KMS-11 (cell line): ENCODE measurements around the gene CDH1.

Source experiments
- H2AFZ ChIP-seq: fragments of 200-600 bp; sonication (generic); 2 replicates; pipeline ENCODE4 v1.6.1; 2016; ENCODE audit warnings: antibody characterized with exemption, mixed run types, low read depth
- H3K27ac ChIP-seq: fragments of 200-600 bp; sonication (generic); 2 replicates; pipeline ENCODE4 v1.6.1; 2016; ENCODE audit warnings: mild to moderate bottlenecking, mixed run types
- H3K27me3 ChIP-seq: fragments of 200-600 bp; sonication (generic); 2 replicates; pipeline ENCODE4 v1.6.1; 2017; ENCODE audit warnings: mild to moderate bottlenecking, low read depth, mixed run types, moderate library complexity; ENCODE audit not compliant: insufficient read depth
- H3K36me3 ChIP-seq: fragments of 200-600 bp; sonication (generic); 2 replicates; pipeline ENCODE4 v1.6.1; 2017; ENCODE audit warnings: mild to moderate bottlenecking, mixed run types; ENCODE audit not compliant: insufficient read depth
- H3K4me1 ChIP-seq: fragments of 200-600 bp; sonication (generic); 2 replicates; pipeline ENCODE4 v1.6.1; 2016; ENCODE audit warnings: mild to moderate bottlenecking, low read depth, mixed run types; ENCODE audit not compliant: poor library complexity, severe bottlenecking
- H3K4me2 ChIP-seq: fragments of 200-600 bp; sonication (generic); 2 replicates; pipeline ENCODE4 v1.7.0; 2016; ENCODE audit warnings: mild to moderate bottlenecking, mixed run types
- H3K4me3 ChIP-seq: fragments of 200-600 bp; sonication (generic); IDR thresholded peaks from 2 replicates; pipeline ENCODE4 v1.6.1; 2017; ENCODE audit warnings: low read depth, low read length, mixed read lengths; ENCODE audit not compliant: insufficient read depth
- H3K79me2 ChIP-seq: fragments of 200-600 bp; sonication (generic); 2 replicates; pipeline ENCODE4 v1.6.1; 2016; ENCODE audit warnings: low read depth, mixed run types; ENCODE audit not compliant: insufficient read depth
- H3K9ac ChIP-seq: fragments of 200-600 bp; sonication (generic); 2 replicates; pipeline ENCODE4 v1.6.1; 2016; ENCODE audit warnings: mild to moderate bottlenecking, mixed run types
- H4K20me1 ChIP-seq: fragments of 200-600 bp; sonication (generic); 2 replicates; pipeline ENCODE4 v1.6.1; 2016; ENCODE audit warnings: mild to moderate bottlenecking, mixed run types; ENCODE audit not compliant: insufficient read depth
- CTCF ChIP-seq: fragments of 200-600 bp; sonication (generic); conservative IDR thresholded peaks from 2 replicates; pipeline ENCODE4 v1.6.1; 2017; ENCODE audit warnings: low read depth, mild to moderate bottlenecking, antibody characterized with exemption, low read length, moderate library complexity, mixed read lengths

CDH1 gene

DNA sequence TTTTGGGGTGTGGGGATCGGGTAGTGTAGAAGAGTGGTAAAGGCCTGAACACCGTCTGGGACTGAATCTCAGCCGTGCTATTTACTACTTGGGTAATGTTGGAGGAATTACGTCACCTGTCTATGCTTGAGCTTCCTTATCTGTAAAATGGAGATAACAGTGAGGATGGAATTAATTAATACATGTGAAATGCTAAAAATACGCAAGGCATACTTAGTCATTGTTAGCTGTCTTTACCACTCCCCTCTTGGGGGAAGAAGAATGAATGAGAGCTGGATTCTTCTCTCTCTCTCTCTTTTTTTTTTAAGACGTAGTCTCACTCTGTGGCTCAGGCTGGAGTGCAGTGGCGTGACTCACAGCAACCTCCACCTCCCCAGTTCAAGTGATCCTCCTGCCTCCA, 65.1 kb downstream of the CDH1 start:
- Histone ChIP-seq H4K20me1 (no peaks in the 10 kb centered on the region), H3K27me3 (no peaks in the 10 kb centered on the region), H3K27ac (no peak overlapping the region)

DNA sequence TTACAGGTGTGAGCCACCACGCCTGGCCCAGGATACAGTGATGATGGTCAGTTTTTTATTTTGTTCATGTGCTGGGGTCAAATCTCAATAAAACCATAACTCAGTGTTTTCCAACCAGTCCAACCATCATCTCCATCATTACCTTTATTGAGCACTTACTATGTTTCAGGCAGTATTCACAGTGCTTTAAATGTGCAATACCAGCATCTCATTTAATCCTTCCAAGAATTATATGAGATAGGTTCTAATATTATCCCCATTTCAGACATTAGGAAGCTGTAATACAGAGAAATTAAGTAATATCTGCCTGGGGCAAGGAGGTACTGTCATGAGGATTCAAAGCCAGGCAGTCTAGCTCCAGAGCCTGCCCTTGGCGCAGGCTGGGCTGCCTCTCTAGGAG, 69.3 kb downstream of the CDH1 start:
- Histone ChIP-seq H3K27ac (no peak overlapping the region), H3K4me3 (no peak overlapping the region), H2AFZ (no peak overlapping the region), H4K20me1 (no peaks in the 10 kb centered on the region), H3K4me2 (no peak overlapping the region), H3K9ac (no peak overlapping the region), H3K4me1 (no peaks in the 10 kb centered on the region), H3K79me2 (no peaks in the 10 kb centered on the region), H3K27me3 (no peaks in the 10 kb centered on the region), H3K36me3 (no peaks in the 10 kb centered on the region)
- no peak for TF ChIP-seq CTCF

More for the DNA sequence above, 65.1 kb downstream of the CDH1 start:
- Histone ChIP-seq H3K4me3 (no peak overlapping the region), H2AFZ (no peak overlapping the region), H3K79me2 (no peaks in the 10 kb centered on the region), H3K4me2 (no peak overlapping the region), H3K36me3 (no peaks in the 10 kb centered on the region), H3K9ac (no peak overlapping the region), H3K4me1 (no peaks in the 10 kb centered on the region)
- TF ChIP-seq CTCF = no peak

- H3K27ac ChIP-seq = no peak overlapping the region
- no peak overlapping the region for H3K9ac ChIP-seq
- no peaks in the 10 kb centered on the region for H3K4me1 ChIP-seq
- no peaks in the 10 kb centered on the region for H3K79me2 ChIP-seq
- H3K36me3 ChIP-seq = no peaks in the 10 kb centered on the region
- H3K4me3 ChIP-seq = no peak overlapping the region
- H4K20me1 ChIP-seq = no peaks in the 10 kb centered on the region
- no peak overlapping the region for H2AFZ ChIP-seq
- no peaks in the 10 kb centered on the region for H3K27me3 ChIP-seq
- no peak overlapping the region for H3K4me2 ChIP-seq
- TF ChIP-seq CTCF = no peak
Observed at GRCh38 chr16:68806981-68807380, 69.9 kb downstream of the CDH1 start.

DNA sequence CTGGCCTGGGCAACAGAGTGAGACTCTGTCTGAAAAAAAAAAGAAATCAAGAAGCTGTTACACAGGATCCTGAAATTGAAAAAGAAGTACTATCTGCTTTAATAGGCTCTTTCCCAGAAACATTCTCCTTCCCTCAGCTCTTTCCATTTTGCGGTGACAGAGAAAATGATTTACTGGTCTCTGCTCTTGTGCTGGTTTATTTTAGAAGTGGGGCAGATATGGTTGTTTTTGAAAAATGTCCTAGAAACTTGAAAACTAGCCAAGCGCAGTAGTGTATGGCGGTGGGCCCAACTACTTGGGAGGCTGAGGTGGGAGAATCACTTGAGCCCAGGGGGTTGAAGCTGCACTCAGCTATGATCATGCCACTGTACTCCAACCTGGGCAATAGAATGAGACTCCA, 77.4 kb downstream of the CDH1 start:
- Histone ChIP-seq H3K4me2 (no peak overlapping the region), H3K9ac (no peak overlapping the region), H4K20me1 (no peaks in the 10 kb centered on the region), H3K79me2 (no peaks in the 10 kb centered on the region), H3K4me1 (no peaks in the 10 kb centered on the region), H3K4me3 (no peak overlapping the region), H3K27ac (no peak overlapping the region), H3K27me3 (no peaks in the 10 kb centered on the region), H3K36me3 (no peaks in the 10 kb centered on the region), H2AFZ (no peak overlapping the region)
- no peak for TF ChIP-seq CTCF
